M059J (cell line): ENCODE results near the gene C6orf141. TPM values are rescaled to one million over a fixed set of nuclear protein-coding genes. Genes with fewer than 3 reads are reported as not detected.

Source experiments
- DNase-seq: peaks from one replicate; pipeline ENCODE4 v3.0.0-alpha.2; 2012; ENCODE audit warnings: low read depth
- total RNA-seq: library from RNA; depleted of rRNA; stranded (reverse); fragments of >200 nt; shearing (Covaris generic); gene quantifications from 2 replicates; pipeline ENCODE4 v1.2.3, GENCODE V29; 2014; rRNA removed

The C6orf141 gene
- 11.7 and 16.6 TPM in 2 replicates for total RNA-seq

DNA sequence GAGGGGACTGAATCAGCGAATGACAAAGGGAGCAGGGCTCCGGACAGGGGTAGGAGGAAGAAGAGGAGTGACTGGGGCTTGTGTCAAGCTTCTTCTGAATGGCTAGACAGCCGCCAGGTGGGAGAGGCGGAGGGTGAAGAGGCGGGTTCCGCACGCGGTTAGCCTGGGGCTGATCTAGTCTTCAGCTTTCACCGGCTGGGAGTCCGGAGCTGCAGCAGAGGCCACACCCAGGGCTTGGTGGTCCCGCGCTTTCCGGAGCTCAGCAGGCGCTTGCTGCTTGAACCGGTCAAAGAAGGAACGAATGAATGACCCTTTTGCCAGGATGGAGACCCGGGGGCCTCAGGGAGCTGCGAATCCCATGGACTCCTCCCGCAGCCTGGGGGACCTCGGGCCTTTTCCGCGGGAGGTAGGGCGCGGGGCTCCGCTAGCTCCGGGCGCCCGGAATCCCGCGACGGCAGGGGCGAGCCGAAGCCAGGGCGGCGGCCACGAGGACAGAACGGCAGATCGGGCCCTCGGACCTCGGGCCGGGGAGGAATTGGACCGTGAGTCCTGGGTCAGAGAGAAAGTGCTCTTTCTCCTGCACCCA, at the start of gene C6orf141:
C6orf141 (plus strand) TSS at position 177 of the 586 bp plus-strand sequence; CDS start at position 302, 125 bp downstream.
- peak; percentile 88 for DNase-seq

GRCh38 chr6:49504666-49505065, 45.8 kb upstream of the C6orf141 start:
- no peak for DNase-seq

DNA sequence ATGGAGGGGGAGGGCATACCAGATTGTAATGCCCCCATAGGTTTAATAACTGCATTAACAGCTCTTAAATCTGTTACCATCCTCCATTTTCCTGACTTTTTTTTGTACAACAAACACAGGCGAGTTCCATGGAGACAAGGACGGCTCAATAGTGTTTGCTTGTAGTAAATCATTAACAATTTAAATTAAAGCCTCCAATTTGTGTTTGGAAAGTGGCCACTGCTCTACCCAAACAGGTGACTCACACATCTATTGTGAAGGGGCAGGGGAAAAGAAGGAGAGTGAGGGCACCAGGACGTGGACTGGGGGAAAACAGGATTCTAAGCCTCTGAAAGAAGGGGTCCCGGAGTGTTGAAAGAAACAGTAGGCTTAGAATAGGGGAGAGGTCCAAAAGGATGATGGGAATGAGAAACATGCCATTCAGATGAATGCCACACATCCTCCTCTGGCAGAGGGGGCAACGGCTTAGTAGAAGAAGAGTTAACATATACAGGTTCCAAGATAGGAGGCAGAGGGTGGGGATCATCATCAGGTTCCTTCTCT, 43.8 kb upstream of the C6orf141 start:
- no peak for DNase-seq

- no peak for DNase-seq
Measured at GRCh38 chr6:49509342-49509741, 41.1 kb upstream of the C6orf141 start.

GRCh38 chr6:49513153-49513989, 37.1 kb upstream of the C6orf141 start:
- no peak for DNase-seq

- DNase-seq: peak; percentile 49
Measured at GRCh38 chr6:49514571-49515484, 35.6 kb upstream of the C6orf141 start.

DNA sequence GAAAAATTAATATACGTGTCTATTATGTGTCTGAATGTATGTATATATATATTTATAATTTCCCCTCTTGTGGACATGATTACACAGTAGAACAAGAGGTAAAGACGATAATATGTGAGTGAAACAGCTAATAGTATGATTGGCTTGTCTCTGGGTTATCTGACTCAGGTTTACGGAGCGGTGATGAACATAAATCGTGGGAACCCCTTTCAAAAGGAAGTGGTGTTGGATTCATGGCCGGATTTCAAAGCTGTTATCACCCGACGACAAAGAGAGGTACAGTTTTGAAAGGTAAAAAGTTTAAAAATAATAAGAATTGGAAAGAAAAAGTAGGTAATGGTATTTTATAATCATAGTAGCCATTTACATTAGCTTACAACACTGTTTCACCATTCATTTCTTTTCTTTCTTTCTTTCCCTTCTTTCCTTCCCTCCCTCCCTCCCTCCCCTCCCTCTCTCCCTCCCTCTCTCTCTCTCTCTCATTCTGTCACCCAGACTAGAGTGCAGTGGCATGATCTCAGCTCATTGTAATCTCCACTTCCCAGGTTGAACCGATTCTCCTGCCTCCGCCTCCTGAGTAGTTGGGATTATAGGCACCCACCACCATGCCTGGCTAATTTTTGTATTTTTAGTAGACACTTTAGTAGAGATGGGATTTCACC, 34.9 kb upstream of the C6orf141 start:
- DNase-seq: peak; percentile 70

- no peak for DNase-seq
Measured at GRCh38 chr6:49516147-49516505, 34.3 kb upstream of the C6orf141 start.

GRCh38 chr6:49517919-49518318, 32.5 kb upstream of the C6orf141 start:
- no peak for DNase-seq

GRCh38 chr6:49519660-49520059, 30.8 kb upstream of the C6orf141 start:
- no peak for DNase-seq

GRCh38 chr6:49522710-49523593, 27.5 kb upstream of the C6orf141 start:
- DNase-seq: no peak

GRCh38 chr6:49523901-49524300, 26.6 kb upstream of the C6orf141 start:
- DNase-seq: no peak

- DNase-seq: no peak
Measured at GRCh38 chr6:49524541-49524940, 25.9 kb upstream of the C6orf141 start.

DNA sequence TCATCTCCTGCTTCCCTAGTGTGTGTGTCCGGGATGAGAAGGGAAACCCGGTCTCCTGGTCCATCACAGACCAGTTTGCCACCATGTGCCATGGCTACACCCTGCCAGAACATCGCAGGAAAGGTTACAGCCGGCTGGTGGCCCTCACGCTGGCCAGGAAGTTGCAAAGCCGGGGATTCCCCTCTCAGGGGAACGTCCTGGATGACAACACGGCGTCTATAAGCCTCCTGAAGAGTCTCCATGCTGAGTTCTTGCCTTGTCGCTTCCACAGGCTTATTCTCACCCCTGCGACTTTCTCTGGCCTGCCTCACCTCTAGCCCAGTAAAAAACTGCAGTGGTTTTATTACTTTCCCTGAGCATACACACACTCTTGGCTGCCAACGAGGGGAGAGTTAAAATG, 23.9 kb upstream of the C6orf141 start:
- no peak for DNase-seq

GRCh38 chr6:49527320-49527719, 23.1 kb upstream of the C6orf141 start:
- DNase-seq: no peak

- DNase-seq: peak; percentile 19
Measured at GRCh38 chr6:49528571-49528970, 21.9 kb upstream of the C6orf141 start.

DNA sequence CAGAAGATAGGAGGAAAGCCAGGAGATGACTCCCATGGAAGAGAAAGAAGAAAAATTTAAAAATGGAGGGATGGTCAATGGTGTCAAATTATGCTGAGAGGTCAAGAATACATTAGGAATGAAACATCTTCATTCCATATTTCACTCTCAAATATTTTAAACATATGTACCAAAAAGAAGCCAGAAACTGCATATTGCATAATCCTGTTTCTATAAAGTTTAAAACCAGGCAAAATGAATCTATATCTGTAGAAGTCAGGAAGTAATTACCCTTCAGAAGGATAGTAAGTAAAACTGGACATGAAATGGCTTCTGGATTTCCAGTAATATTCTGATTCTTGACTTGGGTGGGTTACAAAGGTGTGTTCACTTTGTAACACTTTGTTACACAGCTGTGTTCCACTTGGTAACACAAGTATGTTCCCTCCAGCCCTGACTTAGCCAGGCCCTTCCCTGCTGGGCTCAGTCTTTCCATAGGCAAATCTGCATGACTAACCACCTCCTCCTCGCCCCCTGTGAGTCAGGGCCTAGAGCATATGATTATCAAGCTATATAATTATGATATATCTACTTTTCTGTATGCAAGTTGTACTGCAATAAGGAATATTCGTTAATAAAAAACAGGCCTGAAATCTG, 20.2 kb upstream of the C6orf141 start:
- DNase-seq: no peak

DNA sequence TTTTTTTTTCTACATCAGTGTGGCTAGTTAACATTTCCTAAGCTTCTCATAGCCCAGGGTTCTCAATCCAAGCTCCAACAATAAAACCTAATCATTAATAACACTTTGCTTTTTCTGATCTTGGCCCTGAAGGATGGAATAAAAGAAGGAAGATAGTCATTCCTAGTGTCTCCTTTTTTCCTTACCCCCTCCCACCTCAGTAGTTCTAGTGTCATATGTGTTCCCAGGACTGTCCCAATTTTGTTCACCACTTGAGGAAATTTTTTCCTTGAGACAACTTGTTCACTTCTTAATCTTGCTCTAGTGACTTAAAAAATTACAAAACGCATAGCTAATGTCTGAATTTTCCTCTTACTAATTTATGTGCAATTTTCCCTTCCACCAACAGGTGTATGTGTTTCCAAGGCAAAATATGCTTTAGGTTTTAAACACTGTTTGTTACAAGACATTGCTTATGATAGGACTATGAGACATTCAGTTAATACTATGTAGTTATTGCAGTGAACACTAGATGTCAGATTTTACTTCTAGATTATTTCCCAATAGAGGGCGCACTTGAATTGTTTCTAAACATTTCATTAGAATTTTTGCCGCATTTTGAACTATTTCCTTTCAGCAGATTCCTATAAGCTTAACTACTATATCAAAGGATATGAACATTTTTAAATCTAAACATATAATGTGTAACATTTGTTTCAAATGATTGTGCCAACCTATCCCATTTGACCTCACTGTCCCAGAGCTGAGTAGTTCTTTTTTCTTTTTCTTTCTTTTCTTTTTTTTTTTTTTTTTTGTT, 18.5 kb upstream of the C6orf141 start:
- peak; percentile 82 for DNase-seq

- DNase-seq: no peak
Measured at GRCh38 chr6:49535795-49536194, 14.7 kb upstream of the C6orf141 start.
